SK-N-SH (cell line): ENCODE measurements around the gene VEZF1. TPM values are rescaled to one million over a fixed set of nuclear protein-coding genes. Genes with fewer than 3 reads are reported as not detected.

Source experiments
- CTCF ChIA-PET: fragments of 300-600, 350-600 bp; formaldehyde crosslinking; extraction: SDS; loops from one replicate; lab custom pipeline; 2021; lab: Yijun Ruan, JAX
- POLR2A ChIA-PET: fragments of 350-600 bp; sonication (Branson Sonifier 250); formaldehyde crosslinking; extraction: SDS; loops from one replicate; lab custom pipeline; 2020; ENCODE audit warnings: antibody characterized with exemption, inconsistent platforms; lab: Yijun Ruan, JAX
- DNase-seq: peaks from one replicate; pipeline ENCODE4 v3.0.0; 2012
- H2AFZ ChIP-seq: fragments of 200-600 bp; sonication (generic); 2 replicates; pipeline ENCODE4 v1.8.1; 2016; ENCODE audit warnings: antibody characterized with exemption, mild to moderate bottlenecking, low read depth
- H3F3A ChIP-seq: fragments of 200-600 bp; sonication (generic); replicated peaks from 2 replicates; pipeline ENCODE3; 2016; ENCODE audit warnings: antibody characterized with exemption, mild to moderate bottlenecking; ENCODE audit not compliant: insufficient read depth
- H3K27ac ChIP-seq, 2 experiments: fragments of 200-500 bp in 1 of 2; fragments of 200-600 bp in 1 of 2; sonication (Bioruptor generic) in 1 of 2; sonication (generic), shearing (Covaris generic) in 1 of 2; 2 replicates each; pipeline versions ENCODE4 v1.5.1 to v1.6.1; 2014 to 2016; ENCODE audit warnings: low read depth in 2 of 2, inconsistent platforms in 1 of 2, low read length in 1 of 2, mild to moderate bottlenecking in 1 of 2, mixed read lengths in 1 of 2
- H3K27me3 ChIP-seq: fragments of 200-600 bp; sonication (generic), shearing (Covaris generic); 2 replicates; pipeline ENCODE4 v1.6.1; 2016; ENCODE audit warnings: mixed run types; ENCODE audit not compliant: insufficient read depth
- H3K36me3 ChIP-seq, 2 experiments: fragments of 200-500 bp in 1 of 2; fragments of 200-600 bp in 1 of 2; sonication (Bioruptor generic) in 1 of 2; sonication (generic) in 1 of 2; replicated peaks in 1 of 2; 2 replicates each; pipeline versions ENCODE3 to v1.5.1; 2014 to 2016; ENCODE audit warnings: low read length in 1 of 2, mild to moderate bottlenecking in 1 of 2; ENCODE audit not compliant: insufficient read depth in 2 of 2, control insufficient read depth in 1 of 2
- H3K4me1 ChIP-seq, 2 experiments: fragments of 200-500 bp in 1 of 2; fragments of 200-600 bp in 1 of 2; sonication (Bioruptor generic) in 1 of 2; sonication (generic), shearing (Covaris generic) in 1 of 2; 2 replicates each; pipeline versions ENCODE4 v1.5.1 to v1.6.1; 2014 to 2016; ENCODE audit warnings: low read depth in 1 of 2, low read length in 1 of 2, mixed run types in 1 of 2; ENCODE audit not compliant: insufficient read depth in 2 of 2, control insufficient read depth in 1 of 2
- H3K4me2 ChIP-seq: fragments of 200-600 bp; sonication (generic), shearing (Covaris generic); 2 replicates; pipeline ENCODE4 v1.6.1; 2017; ENCODE audit warnings: mixed run types
- H3K4me3 ChIP-seq, 2 experiments: fragments of 200-500 bp in 1 of 2; fragments of 200-600 bp in 1 of 2; sonication (Bioruptor generic) in 1 of 2; sonication (generic), shearing (Covaris generic) in 1 of 2; 2 replicates each; pipeline versions ENCODE4 v1.5.1 to v1.8.1; 2014 to 2016; ENCODE audit warnings: low read depth in 2 of 2, inconsistent platforms in 1 of 2, low read length in 1 of 2, mild to moderate bottlenecking in 1 of 2, mixed read lengths in 1 of 2, moderate library complexity in 1 of 2
- H3K79me2 ChIP-seq: fragments of 200-600 bp; sonication (generic); 2 replicates; pipeline ENCODE4 v1.8.1; 2017; ENCODE audit warnings: mild to moderate bottlenecking; ENCODE audit not compliant: insufficient read depth
- H3K9ac ChIP-seq: fragments of 200-600 bp; sonication (generic); 2 replicates; pipeline ENCODE4 v1.6.1; 2017; ENCODE audit warnings: mixed run types
- H3K9me2 ChIP-seq: fragments of 200-600 bp; sonication (generic); 2 replicates; pipeline ENCODE4 v1.6.1; 2017; ENCODE audit warnings: mixed run types
- H3K9me3 ChIP-seq: fragments of 200-600 bp; sonication (generic); 2 replicates; pipeline ENCODE4 v1.6.1; 2017; ENCODE audit warnings: mixed run types, mild to moderate bottlenecking, moderate library complexity
- H4K20me1 ChIP-seq: fragments of 200-600 bp; sonication (generic); 2 replicates; pipeline ENCODE4 v1.6.1; 2017; ENCODE audit warnings: mild to moderate bottlenecking, mixed run types; ENCODE audit not compliant: insufficient read depth
- CHD2 ChIP-seq: fragments of 150-350 bp; IDR thresholded peaks from 2 replicates; pipeline ENCODE4 v1.6.1; 2018; ENCODE audit warnings: low read length; ENCODE audit not compliant: partially characterized antibody
- EP300 ChIP-seq, 2 experiments: IDR thresholded peaks; 2 replicates each; pipeline versions ENCODE4 v1.4.0 to v1.6.1; 2012; ENCODE audit warnings: borderline replicate concordance in 1 of 2, low read depth in 1 of 2, low read length in 1 of 2
- FOSL2 ChIP-seq: IDR thresholded peaks from 2 replicates; pipeline ENCODE4 v1.4.0; 2012; ENCODE audit warnings: low read depth, mild to moderate bottlenecking, moderate library complexity, borderline replicate concordance
- FOXJ3 ChIP-seq: sonication (generic); formaldehyde crosslinking; IDR thresholded peaks from 2 replicates; pipeline ENCODE4 v1.5.1; 2020; ENCODE audit warnings: mild to moderate bottlenecking, missing genetic modification reagents
- GATA2 ChIP-seq: sonication (generic); formaldehyde crosslinking; IDR thresholded peaks from 2 replicates; pipeline ENCODE4 v1.5.0; 2020; ENCODE audit warnings: mild to moderate bottlenecking, missing genetic modification reagents
- JUND ChIP-seq: IDR thresholded peaks from 2 replicates; pipeline ENCODE4 v1.4.0; 2012
- MEF2A ChIP-seq: IDR thresholded peaks from 2 replicates; pipeline ENCODE4 v1.4.0; 2012; ENCODE audit warnings: low read depth, borderline replicate concordance
- MXI1 ChIP-seq: IDR thresholded peaks from 2 replicates; pipeline ENCODE4 v1.6.1; 2012; ENCODE audit warnings: mild to moderate bottlenecking, low read depth, low read length, improper control_type of control experiment
- NFIC ChIP-seq: IDR thresholded peaks from 2 replicates; pipeline ENCODE4 v1.4.0; 2012; ENCODE audit warnings: borderline replicate concordance
- NRF1 ChIP-seq: IDR thresholded peaks from 2 replicates; pipeline ENCODE4 v1.6.1; 2012; ENCODE audit warnings: low read depth, mild to moderate bottlenecking, low read length
- POLR2AphosphoS5 ChIP-seq: IDR thresholded peaks from 2 replicates; pipeline ENCODE4 v1.6.1; 2012; ENCODE audit warnings: low read depth, low read length
- RXRA ChIP-seq: IDR thresholded peaks from 2 replicates; pipeline ENCODE4 v1.4.0; 2012; ENCODE audit warnings: low read depth, mild to moderate bottlenecking, borderline replicate concordance
- SIN3A ChIP-seq: IDR thresholded peaks from 2 replicates; pipeline ENCODE4 v1.6.1; 2012; ENCODE audit warnings: low read depth, mild to moderate bottlenecking, low read length, moderate library complexity, borderline replicate concordance
- SMC3 ChIP-seq: IDR thresholded peaks from 2 replicates; pipeline ENCODE4 v1.6.1; 2012; ENCODE audit warnings: low read depth, low read length, improper control_type of control experiment
- TCF12 ChIP-seq: IDR thresholded peaks from 2 replicates; pipeline ENCODE4 v1.4.0; 2012
- TEAD4 ChIP-seq: IDR thresholded peaks from 2 replicates; pipeline ENCODE4 v1.4.0; 2012; ENCODE audit warnings: mild to moderate bottlenecking, borderline replicate concordance; ENCODE audit not compliant: insufficient read depth
- YY1 ChIP-seq: IDR thresholded peaks from 2 replicates; pipeline ENCODE4 v1.4.0; 2012; ENCODE audit warnings: low read depth, mild to moderate bottlenecking
- WGBS: methylation state at CpG from one replicate; pipeline ENCODE4 v1.1.6; 2017; ENCODE audit warnings: low lambda C conversion rate; 5-methylcytosine and 5-hydroxymethylcytosine counted together
- polyA plus RNA-seq, 3 experiments: library from polyadenylated mRNA; depleted of rRNA; stranded (reverse); fragments of >200 nt; gene quantifications; 2 replicates each; pipeline ENCODE4 v1.2.3, GENCODE V29; 2012
- TF ChIP-seq, protein P1 (sequence below): IDR thresholded peaks from 2 replicates; pipeline ENCODE4; 2012
- TF ChIP-seq, protein P2 (sequence below): IDR thresholded peaks from 2 replicates; pipeline ENCODE4 v1.4.0; 2012; ENCODE audit warnings: low read depth, borderline replicate concordance
- TF ChIP-seq, protein P3 (sequence below): IDR thresholded peaks from 2 replicates; pipeline ENCODE4 v1.4.0; 2012; ENCODE audit warnings: low read depth, borderline replicate concordance

The VEZF1 gene
- polyA plus RNA-seq, 1 of the 3 experiments (the other 2 are of a cell fraction) = 35.1 TPM

DNA sequence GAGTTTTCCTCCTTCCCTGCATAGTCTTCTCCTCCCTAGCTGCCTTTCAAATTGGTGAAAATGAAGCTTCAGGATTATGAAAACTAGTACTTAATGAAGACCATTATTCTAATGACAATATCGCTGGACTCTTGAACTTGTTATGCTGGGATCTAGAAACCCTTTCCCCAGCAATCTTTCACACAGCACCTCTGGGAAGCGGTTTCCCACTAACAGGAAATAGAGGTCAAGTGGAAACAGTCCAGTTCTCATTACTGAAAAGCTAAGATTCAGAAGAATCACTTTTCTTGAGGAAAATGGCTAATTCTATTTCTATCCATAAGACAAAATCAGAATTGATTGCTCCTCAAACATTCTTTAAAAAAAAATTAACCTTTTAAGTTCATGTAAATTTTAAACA lies 2.0 kb upstream of the VEZF1 start:
- Histone ChIP-seq H3K9me3 (no peaks in the 10 kb centered on the region), H3F3A (peaks cover 78% of the 10 kb centered on the region), H4K20me1 (peaks cover 10% of the 10 kb centered on the region), H3K27me3 (no peaks in the 10 kb centered on the region), H3K4me1 (peaks cover 7 to 40% of the 10 kb centered on the region in 2 experiments; a peak in 3 of 4 replicates), H3K4me2 (no peak overlapping the region), H3K27ac (peak overlapping the region; percentile 96 to 100), H3K79me2 (peaks cover 27% of the 10 kb centered on the region), H3K9ac (no peak overlapping the region), H3K4me3 (no peak overlapping the region), H2AFZ (no peak overlapping the region), H3K36me3 (peaks cover 0 to 13% of the 10 kb centered on the region in 2 experiments), H3K9me2 (no peaks in the 10 kb centered on the region)
- POLR2A ChIA-PET = interaction anchor here (1.0 to 1.2 kb wide), 2 partner anchors 17 to 131 kb away, joined by 6 read pairs; partner anchors contain the start of gene SRSF1
- DNase-seq = no peak
- no peak for TF ChIP-seq JUND
- no peak for TF ChIP-seq MEF2A
- no peak for TF ChIP-seq NRF1
- TF ChIP-seq, protein P1, sequence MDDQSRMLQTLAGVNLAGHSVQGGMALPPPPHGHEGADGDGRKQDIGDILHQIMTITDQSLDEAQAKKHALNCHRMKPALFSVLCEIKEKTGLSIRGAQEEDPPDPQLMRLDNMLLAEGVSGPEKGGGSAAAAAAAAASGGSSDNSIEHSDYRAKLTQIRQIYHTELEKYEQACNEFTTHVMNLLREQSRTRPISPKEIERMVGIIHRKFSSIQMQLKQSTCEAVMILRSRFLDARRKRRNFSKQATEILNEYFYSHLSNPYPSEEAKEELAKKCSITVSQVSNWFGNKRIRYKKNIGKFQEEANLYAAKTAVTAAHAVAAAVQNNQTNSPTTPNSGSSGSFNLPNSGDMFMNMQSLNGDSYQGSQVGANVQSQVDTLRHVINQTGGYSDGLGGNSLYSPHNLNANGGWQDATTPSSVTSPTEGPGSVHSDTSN = no peak
- no peak for TF ChIP-seq FOXJ3 (CRISPR knock-in tag)
- 97% methylated on average over 2 of the region's 2 CpGs for WGBS
- CTCF ChIA-PET = interaction anchor here (0.6 to 20.5 kb wide), 14 partner anchors 10 to 157 kb away, joined by 3 to 1002 read pairs (median 5); partner anchors contain the start of genes CUEDC1, MRPS23 and SRSF1

DNA sequence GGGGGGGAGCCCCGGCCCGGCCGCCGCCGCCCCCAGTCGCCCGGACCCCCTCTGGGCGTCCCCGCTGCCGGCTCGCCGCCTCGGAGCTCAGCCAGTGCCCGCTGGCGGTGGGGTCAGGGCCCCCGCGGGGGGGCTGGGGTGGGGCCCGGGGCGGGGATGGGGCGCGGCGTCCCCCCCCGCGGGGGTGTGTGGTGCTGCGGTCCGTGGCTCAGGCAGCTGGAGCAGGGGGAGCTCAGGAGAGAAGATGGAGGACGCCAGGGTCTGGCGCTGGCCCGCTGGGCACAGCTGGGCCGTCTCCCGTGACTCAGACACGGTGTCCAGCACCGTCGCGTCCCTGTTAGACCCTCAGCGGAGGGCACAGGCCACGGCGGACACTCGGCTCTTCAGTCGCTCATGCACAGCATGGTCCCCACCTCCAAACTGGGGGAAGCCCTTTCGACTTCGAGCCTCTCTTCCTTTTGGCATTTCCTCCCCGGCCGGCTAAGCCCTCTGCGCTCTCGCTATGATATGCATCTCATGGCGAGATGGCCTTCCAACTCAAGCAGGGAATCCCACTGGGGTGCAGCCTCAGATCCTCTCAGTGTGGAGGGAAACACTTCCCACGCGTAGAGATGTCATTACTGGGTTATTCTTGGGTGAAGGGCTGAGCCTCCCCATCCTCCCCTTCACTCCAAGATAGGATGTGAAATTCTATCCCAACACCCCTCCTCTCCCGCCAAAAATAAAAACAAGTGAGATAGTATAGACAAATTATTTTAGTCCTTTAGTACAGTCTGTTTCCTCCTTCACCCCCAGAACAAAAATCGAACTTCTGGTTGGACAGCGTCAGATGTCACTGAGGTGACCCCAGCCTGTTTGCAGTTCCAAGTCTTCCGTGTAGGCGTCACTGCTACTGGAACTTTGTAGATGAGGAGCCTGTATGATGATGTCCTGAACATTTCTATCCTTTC lies 522 bp upstream of the VEZF1 start:
- Histone ChIP-seq H3K9me3 (no peaks in the 10 kb centered on the region), H3K4me1 (peaks cover 20 to 47% of the 10 kb centered on the region in 2 experiments), H3K79me2 (peaks cover 42% of the 10 kb centered on the region), H3K4me2 (peak overlapping the region; percentile 86), H3K36me3 (peaks cover 12 to 25% of the 10 kb centered on the region in 2 experiments), H2AFZ (no peak overlapping the region; the same call in 1 of the 2 replicates), H3K27me3 (no peaks in the 10 kb centered on the region), H3K9me2 (no peaks in the 10 kb centered on the region), H3F3A (peaks cover 64% of the 10 kb centered on the region), H4K20me1 (peaks cover 25% of the 10 kb centered on the region), H3K27ac (peak overlapping the region; percentile 96 to 100), H3K9ac (peak overlapping the region; percentile 98), H3K4me3 (peak overlapping the region; percentile 78 to 98)
- DNase-seq = peak; percentile 98
- ChIA-PET POLR2A (interaction anchor here (1.0 to 1.6 kb wide), 11 partner anchors 18 to 139 kb away, joined by 3 to 10 read pairs (median 5); partner anchors contain the start of genes CUEDC1, DYNLL2, MRPS23 and SRSF1), CTCF (interaction anchor here (0.7 to 20.5 kb wide), 12 partner anchors 11 to 205 kb away, joined by 3 to 1002 read pairs (median 4); partner anchors contain the start of genes CUEDC1, MRPS23 and SRSF1)
- 6% methylated on average over 30 of the region's 54 CpGs for WGBS
- TF ChIP-seq EP300 (IDR thresholded peaks at IDR 0.05; ENCODE audit: borderline replicate concordance in 1 of 2, low read depth in 1 of 2, low read length in 1 of 2) (0 out of 4 replicates have a peak, but pooled peaks of 1 of the 2 experiments have one; percentile 1), SMC3 (peak; percentile 21; the same call in 1 of the 2 replicates), RXRA (no peak), GATA2 (CRISPR knock-in tag) (peak; percentile 7; the same call in 1 of the 2 replicates), NFIC (0 out of 2 replicates have a peak, but pooled peaks have one; percentile 7), CHD2 (peak; percentile 23), TCF12 (no peak), MXI1 (peak; percentile 50), FOSL2 (peak; percentile 12; the same call in 1 of the 2 replicates), TEAD4 (no peak), JUND (0 out of 2 replicates have a peak, but pooled peaks have one; percentile 20), SIN3A (peak; percentile 83), FOXJ3 (CRISPR knock-in tag) (no peak), YY1 (peak; percentile 82), POLR2AphosphoS5 (peak; percentile 69)
- TF ChIP-seq, protein P2, sequence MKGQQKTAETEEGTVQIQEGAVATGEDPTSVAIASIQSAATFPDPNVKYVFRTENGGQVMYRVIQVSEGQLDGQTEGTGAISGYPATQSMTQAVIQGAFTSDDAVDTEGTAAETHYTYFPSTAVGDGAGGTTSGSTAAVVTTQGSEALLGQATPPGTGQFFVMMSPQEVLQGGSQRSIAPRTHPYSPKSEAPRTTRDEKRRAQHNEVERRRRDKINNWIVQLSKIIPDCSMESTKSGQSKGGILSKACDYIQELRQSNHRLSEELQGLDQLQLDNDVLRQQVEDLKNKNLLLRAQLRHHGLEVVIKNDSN = no peak
- TF ChIP-seq, protein P3, sequence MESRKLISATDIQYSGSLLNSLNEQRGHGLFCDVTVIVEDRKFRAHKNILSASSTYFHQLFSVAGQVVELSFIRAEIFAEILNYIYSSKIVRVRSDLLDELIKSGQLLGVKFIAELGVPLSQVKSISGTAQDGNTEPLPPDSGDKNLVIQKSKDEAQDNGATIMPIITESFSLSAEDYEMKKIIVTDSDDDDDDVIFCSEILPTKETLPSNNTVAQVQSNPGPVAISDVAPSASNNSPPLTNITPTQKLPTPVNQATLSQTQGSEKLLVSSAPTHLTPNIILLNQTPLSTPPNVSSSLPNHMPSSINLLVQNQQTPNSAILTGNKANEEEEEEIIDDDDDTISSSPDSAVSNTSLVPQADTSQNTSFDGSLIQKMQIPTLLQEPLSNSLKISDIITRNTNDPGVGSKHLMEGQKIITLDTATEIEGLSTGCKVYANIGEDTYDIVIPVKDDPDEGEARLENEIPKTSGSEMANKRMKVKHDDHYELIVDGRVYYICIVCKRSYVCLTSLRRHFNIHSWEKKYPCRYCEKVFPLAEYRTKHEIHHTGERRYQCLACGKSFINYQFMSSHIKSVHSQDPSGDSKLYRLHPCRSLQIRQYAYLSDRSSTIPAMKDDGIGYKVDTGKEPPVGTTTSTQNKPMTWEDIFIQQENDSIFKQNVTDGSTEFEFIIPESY = peak; percentile 50; the same call in 1 of the 2 replicates
